Measurements from ENCODE around the gene KIAA0232. TPM values are rescaled to one million over a fixed set of nuclear protein-coding genes. Genes with fewer than 3 reads are reported as not detected.

The KIAA0232 gene
- total RNA-seq, 1 donor from 2014 or later: 28.1 TPM

- no peak for ATAC-seq
- Histone ChIP-seq H3K27me3 (ENCODE audit: low read depth) (no peaks in the 10 kb centered on the region), H3K9me3 (no peaks in the 10 kb centered on the region), H3K4me1 (peaks cover 15% of the 10 kb centered on the region), H3K36me3 (peaks cover 62% of the 10 kb centered on the region), H3K4me3 (no peak overlapping the region), H3K27ac (no peak overlapping the region)
- DNase-seq: no peak
- no peak for TF ChIP-seq CTCF (IDR thresholded peaks at IDR 0.05)
- intact Hi-C loops (cut with DNase I): no loop called here
These were observed 99.4 kb downstream of the KIAA0232 start for GRCh38 chr4:6881908-6882307.

DNA sequence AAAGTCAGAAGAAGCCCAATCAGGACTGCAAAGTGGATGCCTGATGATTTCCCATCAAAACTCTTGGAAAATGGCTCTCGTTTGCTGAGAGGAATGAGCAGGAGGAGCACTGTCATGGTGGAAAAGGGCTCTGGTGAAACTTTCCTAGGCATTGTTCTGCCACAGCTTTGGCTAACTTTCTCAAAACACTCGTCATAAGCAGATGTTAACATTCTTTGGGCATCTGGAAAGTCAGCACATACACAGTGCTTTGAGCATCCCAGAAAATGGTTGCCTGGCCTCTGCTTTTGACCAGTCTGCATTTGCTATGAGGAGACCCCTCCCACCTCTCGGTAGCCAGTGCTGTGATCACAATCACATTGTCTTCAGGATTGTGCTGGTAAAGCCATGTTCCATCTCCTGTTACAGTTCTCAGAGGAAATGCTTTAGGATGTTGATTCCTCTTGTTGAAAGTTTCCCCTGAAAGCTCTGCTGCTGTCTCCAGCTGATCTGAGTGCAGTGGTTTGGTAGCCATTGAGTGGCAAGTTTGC, 101.9 kb downstream of the KIAA0232 start:
- peaks cover 37% of the 10 kb centered on the region for H3K36me3 ChIP-seq
- no peak overlapping the region for H3K4me3 ChIP-seq
- H3K27me3 ChIP-seq (ENCODE audit: low read depth): no peaks in the 10 kb centered on the region
- H3K27ac ChIP-seq: no peak overlapping the region
- H3K9me3 ChIP-seq: no peaks in the 10 kb centered on the region
- TF ChIP-seq CTCF (IDR thresholded peaks at IDR 0.05): no peak
- DNase-seq (no peak), ATAC-seq (no peak)
- H3K4me1 ChIP-seq: peaks cover 22% of the 10 kb centered on the region
- intact Hi-C loops (cut with DNase I): no loop called here

- Histone ChIP-seq H3K27me3 (ENCODE audit: low read depth) (no peaks in the 10 kb centered on the region), H3K4me1 (peaks cover 22% of the 10 kb centered on the region), H3K36me3 (peaks cover 26% of the 10 kb centered on the region), H3K9me3 (no peaks in the 10 kb centered on the region), H3K4me3 (no peak overlapping the region), H3K27ac (peak overlapping the region; percentile 59)
- ATAC-seq (peak; percentile 68 to 73), DNase-seq (peak; percentile 83)
- TF ChIP-seq CTCF (IDR thresholded peaks at IDR 0.05): peak; percentile 30
- intact Hi-C loops (cut with DNase I): no loop called here
These were observed 103.5 kb downstream of the KIAA0232 start for GRCh38 chr4:6885953-6886557.

- intact Hi-C loops (cut with DNase I): no loop called here
- DNase-seq: no peak
- no peak for ATAC-seq
These were observed 104.4 kb downstream of the KIAA0232 start for GRCh38 chr4:6886886-6887285.

GRCh38 chr4:6887591-6888371, 105.3 kb downstream of the KIAA0232 start:
- ATAC-seq (peak in 1 of 2 donors; percentile 33), DNase-seq (no peak)
- peaks cover 9% of the 10 kb centered on the region for H3K36me3 ChIP-seq
- H3K27ac ChIP-seq: peak overlapping the region; percentile 18
- intact Hi-C loops (cut with DNase I): no loop called here
- peaks cover 38% of the 10 kb centered on the region for H3K4me1 ChIP-seq
- H3K9me3 ChIP-seq: no peaks in the 10 kb centered on the region
- H3K27me3 ChIP-seq (ENCODE audit: low read depth): no peaks in the 10 kb centered on the region
- TF ChIP-seq CTCF (IDR thresholded peaks at IDR 0.05): no peak
- H3K4me3 ChIP-seq: no peak overlapping the region

More at GRCh38 chr4:6886886-6887285, 104.4 kb downstream of the KIAA0232 start:
- H3K27me3 ChIP-seq (ENCODE audit: low read depth): no peaks in the 10 kb centered on the region
- peaks cover 29% of the 10 kb centered on the region for H3K4me1 ChIP-seq
- no peaks in the 10 kb centered on the region for H3K9me3 ChIP-seq
- no peak for TF ChIP-seq CTCF (IDR thresholded peaks at IDR 0.05)
- H3K27ac ChIP-seq: no peak overlapping the region
- no peak overlapping the region for H3K4me3 ChIP-seq
- H3K36me3 ChIP-seq: peaks cover 18% of the 10 kb centered on the region
